Spinal cord (tissue), 10 donors: ENCODE results near the gene GCK. TPM values are rescaled to one million over a fixed set of nuclear protein-coding genes. Genes with fewer than 3 reads are reported as not detected.

Experiments used
- DNase-seq, 6 donors: peaks; one replicate each; pipeline versions ENCODE4 v3.0.0 to v3.0.0-alpha.2; 2013 to 2015; ENCODE audit warnings: low spot score in 6 of 6, low read depth in 4 of 6
- H3K27ac ChIP-seq: one replicate; pipeline ENCODE4 v1.5.1; 2013; ENCODE audit warnings: low read depth, low read length, control low read depth
- H3K27me3 ChIP-seq: one replicate; pipeline ENCODE4 v1.6.1; 2013; ENCODE audit warnings: low read length; ENCODE audit not compliant: control insufficient read depth, insufficient read depth
- H3K36me3 ChIP-seq: one replicate; pipeline ENCODE4 v1.6.1; 2013; ENCODE audit warnings: low read length; ENCODE audit not compliant: control insufficient read depth, insufficient read depth
- H3K4me1 ChIP-seq: one replicate; pipeline ENCODE4 v1.6.1; 2013; ENCODE audit warnings: low read length; ENCODE audit not compliant: control insufficient read depth, insufficient read depth
- H3K4me3 ChIP-seq: one replicate; pipeline ENCODE4 v1.5.1; 2013; ENCODE audit warnings: low read depth, low read length, control low read depth
- H3K9me3 ChIP-seq: one replicate; pipeline ENCODE4 v1.6.1; 2013; ENCODE audit warnings: low read length; ENCODE audit not compliant: control insufficient read depth, insufficient read depth
- WGBS: methylation state at CpG from one replicate; pipeline ENCODE4 v1.1.5; 2013; ENCODE audit warnings: missing lambda C conversion rate; ENCODE audit not compliant: insufficient coverage; 5-methylcytosine and 5-hydroxymethylcytosine counted together
- polyA plus RNA-seq, 2 donors: library from polyadenylated mRNA; unstranded; fragments of 120-200 nt; gene quantifications; one replicate each; pipeline ENCODE4 v1.2.1, GENCODE V29; 2013; ENCODE audit not compliant: insufficient read length in 2 of 2
- total RNA-seq, 2 donors: library from RNA; depleted of rRNA in 1 of 2; stranded (reverse); fragments of 120-200 nt in 1 of 2; fragments of >200 nt in 1 of 2; gene quantifications; one replicate each; pipeline versions ENCODE4 v1.2.3 to v1.2.4, GENCODE V29; 2013 to 2014
- donor health status: healthy.

Gene GCK
- total and polyA plus RNA-seq, 4 donors = 4.8 to 14.0 (median 9.5) TPM

DNA sequence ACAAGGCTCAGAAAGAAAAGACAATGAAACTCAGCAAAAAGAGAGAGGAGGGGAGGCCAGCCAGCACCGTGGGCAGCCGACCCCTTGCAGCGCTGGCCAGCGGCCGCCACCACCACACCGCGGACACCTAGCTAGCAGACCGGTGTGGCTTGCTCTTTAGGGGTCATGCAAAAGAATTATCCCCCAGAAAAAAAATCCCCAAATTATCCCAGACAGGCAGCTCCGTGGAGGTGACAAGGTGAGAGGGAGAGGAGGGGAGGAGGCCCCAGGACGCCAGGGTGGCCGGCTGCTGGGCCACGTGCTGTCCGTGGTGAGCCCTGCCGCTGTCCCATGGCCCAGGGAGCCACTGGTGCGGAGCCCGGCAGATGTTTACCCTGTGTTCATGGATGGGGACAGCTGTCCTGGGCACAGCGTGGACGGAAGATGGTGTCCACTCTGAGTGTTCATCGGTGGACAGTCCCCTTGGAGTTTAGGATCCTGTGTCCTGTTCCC lies 28.0 kb upstream of the GCK start:
- Histone ChIP-seq H3K27ac (no peak overlapping the region), H3K36me3 (peaks cover 82% of the 10 kb centered on the region), H3K4me3 (no peak overlapping the region), H3K9me3 (no peaks in the 10 kb centered on the region), H3K27me3 (no peaks in the 10 kb centered on the region), H3K4me1 (peaks cover 24% of the 10 kb centered on the region)
- 74% methylated on average over 15 of the region's 19 CpGs for WGBS
- no peak for DNase-seq

DNA sequence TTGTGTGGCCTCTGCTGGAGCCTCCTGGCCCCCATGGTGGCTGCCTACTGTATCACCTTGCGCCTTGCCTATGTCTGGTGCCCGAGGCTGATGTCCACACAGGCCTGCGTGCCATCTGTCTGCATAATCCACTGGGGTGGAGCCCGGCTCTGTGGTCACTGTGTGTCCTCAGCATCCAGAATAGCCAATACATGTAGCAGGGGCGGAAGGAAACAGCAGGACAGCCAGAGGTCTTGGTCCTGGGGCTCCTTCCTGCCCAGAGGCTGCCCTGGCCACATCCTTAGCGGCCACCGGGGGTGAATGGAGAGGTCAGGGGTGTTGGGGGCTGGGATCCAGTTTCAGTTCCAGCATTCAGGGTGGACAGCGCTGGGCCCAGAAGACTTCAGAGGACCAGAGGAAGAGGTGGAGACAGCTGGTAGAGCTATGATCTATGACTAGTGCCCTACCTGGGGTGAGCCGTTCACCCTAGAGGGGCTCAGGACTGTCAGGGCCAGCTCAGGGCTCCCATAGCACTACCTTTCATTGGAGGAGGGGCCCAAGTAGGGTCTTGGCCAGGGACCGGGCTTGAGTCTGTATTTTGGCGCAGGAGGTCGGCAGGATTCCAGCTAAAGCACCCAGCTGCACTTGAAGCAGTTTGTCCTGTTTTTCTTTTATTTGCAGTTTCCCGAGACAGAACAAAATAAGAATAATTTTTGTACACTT lies 27.4 kb upstream of the GCK start:
- WGBS = 82% methylated on average over 9 of the region's 13 CpGs
- Histone ChIP-seq H3K4me1 (peaks cover 24% of the 10 kb centered on the region), H3K27me3 (no peaks in the 10 kb centered on the region), H3K9me3 (no peaks in the 10 kb centered on the region), H3K27ac (no peak overlapping the region), H3K4me3 (no peak overlapping the region), H3K36me3 (peaks cover 88% of the 10 kb centered on the region)
- DNase-seq = no peak

GRCh38 chr7:44216019-44216418 lies 26.8 kb upstream of the GCK start:
- peaks cover 84% of the 10 kb centered on the region for H3K36me3 ChIP-seq

DNA sequence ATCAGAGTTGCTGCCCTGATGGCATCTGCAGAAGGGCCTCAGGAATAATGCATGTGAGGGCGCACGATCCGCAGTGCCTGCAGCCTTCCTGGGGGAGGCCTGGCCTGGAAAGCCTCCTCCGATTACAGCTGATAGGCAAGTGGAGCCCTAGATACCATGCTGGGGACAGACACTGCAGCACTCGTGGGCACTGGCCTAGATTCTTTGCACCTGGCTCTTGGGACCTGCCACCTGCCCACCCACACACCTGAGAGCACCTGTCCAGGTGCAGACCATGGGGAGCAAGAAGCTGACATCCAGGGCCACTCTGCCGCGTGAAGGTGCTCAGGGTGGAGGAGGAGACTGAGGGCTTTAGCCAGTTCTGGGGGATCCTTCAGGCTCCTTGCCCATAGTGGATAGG lies 26.3 kb upstream of the GCK start:
- no peak overlapping the region for H3K27ac ChIP-seq
- 93% methylated on average over 7 of the region's 7 CpGs for WGBS
- no peaks in the 10 kb centered on the region for H3K9me3 ChIP-seq
- no peaks in the 10 kb centered on the region for H3K27me3 ChIP-seq
- H3K4me3 ChIP-seq = no peak overlapping the region
- peaks cover 18% of the 10 kb centered on the region for H3K4me1 ChIP-seq
- DNase-seq = no peak
- H3K36me3 ChIP-seq = peaks cover 84% of the 10 kb centered on the region

More at GRCh38 chr7:44216019-44216418, 26.8 kb upstream of the GCK start:
- no peaks in the 10 kb centered on the region for H3K9me3 ChIP-seq
- H3K4me3 ChIP-seq = no peak overlapping the region
- H3K27ac ChIP-seq = no peak overlapping the region
- H3K27me3 ChIP-seq = no peaks in the 10 kb centered on the region
- peaks cover 18% of the 10 kb centered on the region for H3K4me1 ChIP-seq
- DNase-seq = no peak
- WGBS = 71% methylated on average over 8 of the region's 8 CpGs

- Histone ChIP-seq H3K9me3 (no peaks in the 10 kb centered on the region), H3K4me1 (peaks cover 18% of the 10 kb centered on the region), H3K4me3 (no peak overlapping the region), H3K36me3 (peaks cover 80% of the 10 kb centered on the region), H3K27me3 (no peaks in the 10 kb centered on the region), H3K27ac (no peak overlapping the region)
- 65% methylated on average over 2 of the region's 9 CpGs for WGBS
- DNase-seq = no peak
Measured at GRCh38 chr7:44213877-44214388, 24.7 kb upstream of the GCK start.

DNA sequence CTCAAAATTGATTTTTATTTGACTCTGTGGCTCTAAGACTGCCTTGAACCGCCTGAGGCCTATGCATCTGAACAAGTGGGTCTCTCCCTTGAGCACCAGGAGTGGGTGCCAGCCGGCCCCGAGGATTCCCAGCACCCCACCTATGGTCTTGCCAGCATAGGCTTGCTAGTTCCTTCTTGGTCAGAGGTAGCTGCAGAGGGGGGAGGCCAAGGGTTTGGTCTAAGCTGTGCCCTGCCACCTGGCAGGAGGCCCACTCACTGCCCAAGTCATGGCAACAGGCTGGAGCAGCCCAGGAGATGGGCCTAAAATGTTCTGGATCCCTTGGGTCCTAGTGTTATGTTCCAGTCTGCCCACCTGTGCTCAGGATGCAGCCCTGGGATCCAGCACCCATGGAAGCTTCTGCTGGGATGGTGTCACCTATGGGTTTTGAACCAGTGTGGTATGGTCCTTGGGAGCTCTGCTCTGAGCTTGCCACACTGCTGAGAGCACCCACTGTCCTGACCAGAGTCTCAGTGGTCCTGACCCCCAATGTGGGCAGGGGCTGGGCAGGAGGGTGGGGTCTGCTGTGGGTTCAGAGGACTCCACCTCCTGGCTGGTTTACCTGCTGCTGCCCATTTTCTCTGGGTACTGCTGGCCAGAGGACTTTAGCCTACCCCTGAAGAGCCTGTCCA lies 24.1 kb upstream of the GCK start:
- H3K27ac ChIP-seq = no peak overlapping the region

DNA sequence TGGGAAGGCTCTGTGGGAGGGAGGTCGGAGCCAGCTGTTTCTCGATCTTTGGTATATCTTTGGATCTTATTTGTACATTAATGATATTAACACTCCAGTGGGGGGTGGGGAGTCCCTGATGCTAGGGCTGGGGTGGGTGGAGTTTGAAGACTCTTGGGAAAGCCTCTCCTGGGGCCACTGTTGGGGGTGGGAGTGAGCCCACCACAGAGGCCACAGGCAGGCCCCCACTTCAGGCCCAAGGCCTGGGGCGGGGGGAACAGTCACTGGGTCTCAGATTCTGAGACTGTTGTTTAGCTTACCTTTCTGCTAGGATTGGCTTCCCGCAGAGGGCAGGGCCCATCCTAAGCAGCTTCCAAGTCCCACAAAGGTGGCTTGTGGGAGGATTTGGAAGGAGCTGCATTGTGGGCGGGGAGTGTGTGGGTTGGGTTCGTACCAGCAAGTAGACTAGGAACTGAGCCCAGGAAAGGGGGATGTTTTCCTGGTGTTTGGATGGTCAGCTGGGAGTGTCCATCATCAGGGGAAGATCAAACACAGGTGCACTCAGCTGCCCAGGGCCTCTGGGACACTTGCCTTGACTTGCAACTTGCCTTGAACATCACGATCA lies 23.4 kb upstream of the GCK start:
- Histone ChIP-seq H3K27me3 (no peaks in the 10 kb centered on the region), H3K9me3 (no peaks in the 10 kb centered on the region), H3K4me3 (no peak overlapping the region), H3K36me3 (peaks cover 81% of the 10 kb centered on the region), H3K27ac (no peak overlapping the region), H3K4me1 (peaks cover 18% of the 10 kb centered on the region)
- 80% methylated on average over 4 of the region's 7 CpGs for WGBS
- DNase-seq = no peak

More for the DNA sequence above, 24.1 kb upstream of the GCK start:
- no peaks in the 10 kb centered on the region for H3K27me3 ChIP-seq
- H3K36me3 ChIP-seq = peaks cover 80% of the 10 kb centered on the region
- no peak overlapping the region for H3K4me3 ChIP-seq
- no peaks in the 10 kb centered on the region for H3K9me3 ChIP-seq
- WGBS = 92% methylated on average over 3 of the region's 3 CpGs
- H3K4me1 ChIP-seq = peaks cover 18% of the 10 kb centered on the region
- no peak for DNase-seq

GRCh38 chr7:44212018-44212417 lies 22.8 kb upstream of the GCK start:
- H3K27me3 ChIP-seq = no peaks in the 10 kb centered on the region
- H3K27ac ChIP-seq = no peak overlapping the region
- H3K9me3 ChIP-seq = no peaks in the 10 kb centered on the region
- H3K36me3 ChIP-seq = peaks cover 81% of the 10 kb centered on the region
- no peak for DNase-seq
- H3K4me1 ChIP-seq = peaks cover 18% of the 10 kb centered on the region
- WGBS = 44% methylated on average over 6 of the region's 6 CpGs
- no peak overlapping the region for H3K4me3 ChIP-seq

DNA sequence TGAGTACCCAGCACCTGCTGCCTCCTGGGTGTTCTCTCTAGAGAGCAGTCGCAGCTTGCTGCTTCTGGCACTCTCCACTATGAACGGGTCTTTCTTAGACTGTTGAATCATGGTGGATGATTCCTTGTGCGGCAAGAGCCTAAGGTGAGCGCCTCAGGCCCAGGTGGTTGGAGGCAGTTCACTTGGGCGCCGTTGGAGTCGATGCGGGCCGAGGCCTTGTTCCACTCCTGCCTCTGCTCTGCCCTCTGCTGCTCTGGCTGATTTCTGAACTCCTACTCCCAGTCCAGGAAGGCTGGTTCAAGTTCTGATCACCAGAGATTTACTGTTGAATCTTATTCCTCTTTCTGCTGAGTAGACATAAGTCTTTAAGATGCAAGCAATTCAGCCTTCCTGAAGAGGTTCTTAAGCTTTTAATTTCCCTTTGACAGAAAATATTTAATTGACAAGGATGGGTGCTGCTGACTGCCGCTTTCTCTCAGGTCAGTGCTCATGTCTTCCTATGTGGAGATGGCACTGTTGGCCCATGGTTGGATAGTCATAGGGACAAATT lies 22.0 kb upstream of the GCK start:
- no peak overlapping the region for H3K4me3 ChIP-seq
- no peak for DNase-seq
- H3K9me3 ChIP-seq = no peaks in the 10 kb centered on the region
- peaks cover 15% of the 10 kb centered on the region for H3K4me1 ChIP-seq
- H3K36me3 ChIP-seq = peaks cover 82% of the 10 kb centered on the region
- no peak overlapping the region for H3K27ac ChIP-seq
- WGBS = 95% methylated on average over 7 of the region's 10 CpGs
- no peaks in the 10 kb centered on the region for H3K27me3 ChIP-seq
